ENCODE results near the gene TMEM18.

DNA sequence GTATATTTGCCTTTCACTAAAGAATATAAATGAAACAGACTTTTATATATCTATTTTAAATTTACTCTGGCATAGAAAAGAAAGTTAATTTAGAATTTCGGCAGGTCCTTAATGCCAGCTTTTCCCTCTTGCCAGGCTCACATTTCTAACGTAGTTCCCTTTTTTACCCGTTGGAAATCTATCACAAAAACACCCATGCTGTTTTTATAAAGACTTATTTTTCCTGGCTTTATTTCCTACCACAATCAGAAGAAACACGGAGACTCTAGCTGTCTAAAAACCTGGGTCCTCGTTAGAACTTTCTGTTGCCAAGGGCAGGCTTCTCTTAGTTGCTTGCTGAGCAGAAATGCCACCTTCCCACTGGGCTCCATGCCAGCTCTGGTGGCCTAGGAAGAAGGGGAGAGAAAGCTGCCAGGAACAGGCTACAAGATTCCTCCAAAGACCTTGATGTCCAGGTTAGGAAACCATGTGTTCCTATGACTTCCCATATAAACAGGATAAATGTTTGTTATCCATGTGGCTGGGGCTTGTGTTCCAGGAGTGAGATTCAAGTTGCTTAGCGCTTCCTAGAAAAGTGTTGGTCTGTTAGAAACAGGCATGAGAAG is 17.8 kb upstream of the TMEM18 start:
- TF ChIP-seq, protein P1, sequence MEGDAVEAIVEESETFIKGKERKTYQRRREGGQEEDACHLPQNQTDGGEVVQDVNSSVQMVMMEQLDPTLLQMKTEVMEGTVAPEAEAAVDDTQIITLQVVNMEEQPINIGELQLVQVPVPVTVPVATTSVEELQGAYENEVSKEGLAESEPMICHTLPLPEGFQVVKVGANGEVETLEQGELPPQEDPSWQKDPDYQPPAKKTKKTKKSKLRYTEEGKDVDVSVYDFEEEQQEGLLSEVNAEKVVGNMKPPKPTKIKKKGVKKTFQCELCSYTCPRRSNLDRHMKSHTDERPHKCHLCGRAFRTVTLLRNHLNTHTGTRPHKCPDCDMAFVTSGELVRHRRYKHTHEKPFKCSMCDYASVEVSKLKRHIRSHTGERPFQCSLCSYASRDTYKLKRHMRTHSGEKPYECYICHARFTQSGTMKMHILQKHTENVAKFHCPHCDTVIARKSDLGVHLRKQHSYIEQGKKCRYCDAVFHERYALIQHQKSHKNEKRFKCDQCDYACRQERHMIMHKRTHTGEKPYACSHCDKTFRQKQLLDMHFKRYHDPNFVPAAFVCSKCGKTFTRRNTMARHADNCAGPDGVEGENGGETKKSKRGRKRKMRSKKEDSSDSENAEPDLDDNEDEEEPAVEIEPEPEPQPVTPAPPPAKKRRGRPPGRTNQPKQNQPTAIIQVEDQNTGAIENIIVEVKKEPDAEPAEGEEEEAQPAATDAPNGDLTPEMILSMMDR (IDR thresholded peaks at IDR 0.05), result no peak
- TF ChIP-seq POLR2A (IDR thresholded peaks at IDR 0.05), result no peak
